GM06990 (cell line): ENCODE results near the gene MINDY4.

Source experiments
- DNase-seq: peaks from one replicate; pipeline ENCODE4 v3.0.0-alpha.2; 2011; ENCODE audit not compliant: insufficient read length; ENCODE audit errors: extremely low read depth
- H3K27me3 ChIP-seq: replicated peaks from 2 replicates; pipeline ENCODE4 v1.6.0; 2011; ENCODE audit warnings: low read length; ENCODE audit not compliant: control insufficient read depth, insufficient read depth
- H3K36me3 ChIP-seq: 2 replicates; pipeline ENCODE4 v1.5.1; 2011; ENCODE audit warnings: low read length; ENCODE audit not compliant: control insufficient read depth, insufficient read depth
- H3K4me3 ChIP-seq: replicated peaks from 2 replicates; pipeline ENCODE4 v1.5.1; 2011; ENCODE audit warnings: low read depth, mild to moderate bottlenecking, control low read depth, low read length
- TF ChIP-seq, protein P1 (sequence below): IDR thresholded peaks from 2 replicates; pipeline ENCODE4 v1.5.1; 2011; ENCODE audit warnings: low read length, control low read depth, mild to moderate bottlenecking, inconsistent platforms; ENCODE audit not compliant: insufficient read depth, poor library complexity, severe bottlenecking

Gene MINDY4

GRCh38 chr7:30915751-30916150 lies 144.5 kb downstream of the MINDY4 start:
- no peak overlapping the region for H3K4me3 ChIP-seq
- H3K36me3 ChIP-seq, result no peaks in the 10 kb centered on the region
- TF ChIP-seq, protein P1, sequence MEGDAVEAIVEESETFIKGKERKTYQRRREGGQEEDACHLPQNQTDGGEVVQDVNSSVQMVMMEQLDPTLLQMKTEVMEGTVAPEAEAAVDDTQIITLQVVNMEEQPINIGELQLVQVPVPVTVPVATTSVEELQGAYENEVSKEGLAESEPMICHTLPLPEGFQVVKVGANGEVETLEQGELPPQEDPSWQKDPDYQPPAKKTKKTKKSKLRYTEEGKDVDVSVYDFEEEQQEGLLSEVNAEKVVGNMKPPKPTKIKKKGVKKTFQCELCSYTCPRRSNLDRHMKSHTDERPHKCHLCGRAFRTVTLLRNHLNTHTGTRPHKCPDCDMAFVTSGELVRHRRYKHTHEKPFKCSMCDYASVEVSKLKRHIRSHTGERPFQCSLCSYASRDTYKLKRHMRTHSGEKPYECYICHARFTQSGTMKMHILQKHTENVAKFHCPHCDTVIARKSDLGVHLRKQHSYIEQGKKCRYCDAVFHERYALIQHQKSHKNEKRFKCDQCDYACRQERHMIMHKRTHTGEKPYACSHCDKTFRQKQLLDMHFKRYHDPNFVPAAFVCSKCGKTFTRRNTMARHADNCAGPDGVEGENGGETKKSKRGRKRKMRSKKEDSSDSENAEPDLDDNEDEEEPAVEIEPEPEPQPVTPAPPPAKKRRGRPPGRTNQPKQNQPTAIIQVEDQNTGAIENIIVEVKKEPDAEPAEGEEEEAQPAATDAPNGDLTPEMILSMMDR, result no peak
- no peaks in the 10 kb centered on the region; the same call in 1 of the 2 replicates for H3K27me3 ChIP-seq
- no peak for DNase-seq

DNA sequence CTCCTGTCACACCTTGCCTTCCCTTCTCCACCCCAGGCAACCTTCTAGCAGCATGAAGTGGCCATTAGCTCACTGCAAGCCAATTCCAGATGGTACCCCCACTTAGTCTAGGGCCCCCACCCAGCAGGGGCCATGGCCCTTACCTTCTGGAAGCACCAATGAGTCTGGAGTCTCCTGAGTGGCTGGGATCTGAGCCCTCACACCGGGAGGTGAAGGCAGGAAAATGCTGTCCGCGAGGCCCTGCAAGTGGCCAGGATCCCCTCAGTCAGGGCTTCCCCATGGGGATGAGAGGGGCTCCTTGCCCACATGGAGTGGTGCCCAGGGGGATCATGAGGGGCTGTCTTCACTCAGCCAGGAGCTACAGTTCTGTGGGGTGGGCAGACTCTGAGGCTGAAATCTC lies 145.0 kb downstream of the MINDY4 start:
- Histone ChIP-seq H3K4me3 (no peak overlapping the region), H3K36me3 (no peaks in the 10 kb centered on the region), H3K27me3 (no peaks in the 10 kb centered on the region; the same call in 1 of the 2 replicates)
- TF ChIP-seq, protein P1, result no peak
- no peak for DNase-seq

- TF ChIP-seq, protein P1, result no peak
- H3K36me3 ChIP-seq, result no peaks in the 10 kb centered on the region
- H3K4me3 ChIP-seq, result no peak overlapping the region
- no peaks in the 10 kb centered on the region; the same call in 1 of the 2 replicates for H3K27me3 ChIP-seq
- no peak for DNase-seq
These were observed 145.6 kb downstream of the MINDY4 start for GRCh38 chr7:30916767-30917166.

- TF ChIP-seq, protein P1, result no peak
- Histone ChIP-seq H3K4me3 (no peak overlapping the region), H3K27me3 (no peaks in the 10 kb centered on the region; the same call in 1 of the 2 replicates), H3K36me3 (no peaks in the 10 kb centered on the region)
- DNase-seq, result no peak
These were observed 146.1 kb downstream of the MINDY4 start for GRCh38 chr7:30917216-30917893.

GRCh38 chr7:30918676-30919075 lies 147.5 kb downstream of the MINDY4 start:
- Histone ChIP-seq H3K36me3 (no peaks in the 10 kb centered on the region), H3K27me3 (no peaks in the 10 kb centered on the region), H3K4me3 (no peak overlapping the region)
- no peak for DNase-seq
- TF ChIP-seq, protein P1, result no peak
